Liver (tissue), 9 donors: ENCODE results near the gene SV2B. TPM values are rescaled to one million over a fixed set of nuclear protein-coding genes. Genes with fewer than 3 reads are reported as not detected.

ENCODE experiments used
- DNase-seq: peaks from one replicate; pipeline ENCODE4 v3.0.0-alpha.2; 2017; ENCODE audit warnings: low spot score
- H3K27ac ChIP-seq, 2 donors: one replicate each; pipeline ENCODE4 v1.7.0; 2013; ENCODE audit warnings: inconsistent platforms in 2 of 2, low read length in 2 of 2, control low read depth in 1 of 2, low read depth in 1 of 2, mild to moderate bottlenecking in 1 of 2
- H3K27me3 ChIP-seq, 4 donors: one replicate each; pipeline versions ENCODE4 v1.6.1 to v1.7.0; 2013; ENCODE audit warnings: low read length in 3 of 4, inconsistent platforms in 1 of 4, mild to moderate bottlenecking in 1 of 4, moderate library complexity in 1 of 4; ENCODE audit not compliant: control insufficient read depth in 4 of 4, insufficient read depth in 4 of 4
- H3K36me3 ChIP-seq, 4 donors: one replicate each; pipeline versions ENCODE4 v1.6.1 to v1.7.0; 2013; ENCODE audit warnings: low read length in 3 of 4, mild to moderate bottlenecking in 3 of 4, low read depth in 1 of 4, moderate library complexity in 1 of 4; ENCODE audit not compliant: control insufficient read depth in 4 of 4, insufficient read depth in 3 of 4
- H3K4me1 ChIP-seq, 4 donors: one replicate each; pipeline versions ENCODE4 v1.6.1 to v1.7.0; 2013; ENCODE audit warnings: low read length in 3 of 4, mild to moderate bottlenecking in 3 of 4, moderate library complexity in 1 of 4; ENCODE audit not compliant: control insufficient read depth in 4 of 4, insufficient read depth in 4 of 4
- H3K4me3 ChIP-seq, 3 donors: one replicate each; pipeline versions ENCODE4 v1.6.1 to v1.7.0; 2013; ENCODE audit warnings: low read length in 3 of 3, control low read depth in 1 of 3, low read depth in 1 of 3, mild to moderate bottlenecking in 1 of 3
- H3K9ac ChIP-seq, 2 donors: one replicate each; pipeline ENCODE4 v1.7.0; 2013; ENCODE audit warnings: low read length in 2 of 2, mild to moderate bottlenecking in 2 of 2, moderate library complexity in 2 of 2, control low read depth in 1 of 2, low read depth in 1 of 2
- H3K9me3 ChIP-seq, 4 donors: one replicate each; pipeline versions ENCODE4 v1.6.1 to v1.7.0; 2013; ENCODE audit warnings: low read length in 3 of 4; ENCODE audit not compliant: control insufficient read depth in 4 of 4
- ATF3 ChIP-seq: IDR thresholded peaks from 2 replicates; pipeline ENCODE4 v1.6.1; 2016; ENCODE audit warnings: antibody characterized with exemption
- CTCF ChIP-seq: fragments of 150-350 bp; IDR thresholded peaks from 2 replicates; pipeline ENCODE4 v1.5.1; 2017; ENCODE audit warnings: improper control_type of control experiment, low read depth, low read length; ENCODE audit not compliant: missing input control
- EGR1 ChIP-seq, 2 donors: IDR thresholded peaks; 2 replicates each; pipeline ENCODE4 v1.6.1; 2016 to 2018; ENCODE audit warnings: antibody characterized with exemption in 2 of 2, low read depth in 2 of 2
- FOXA1 ChIP-seq: IDR thresholded peaks from 2 replicates; pipeline ENCODE4 v1.6.1; 2016; ENCODE audit warnings: antibody characterized with exemption
- FOXA2 ChIP-seq: IDR thresholded peaks from 2 replicates; pipeline ENCODE4 v1.6.1; 2016; ENCODE audit warnings: antibody characterized with exemption
- GABPA ChIP-seq, 2 donors: IDR thresholded peaks in 1 of 2; conservative IDR thresholded peaks in 1 of 2; 2 replicates each; pipeline ENCODE4 v1.6.1; 2016; ENCODE audit warnings: antibody characterized with exemption in 2 of 2, mild to moderate bottlenecking in 1 of 2, moderate library complexity in 1 of 2
- HNF4A ChIP-seq, 2 donors: conservative IDR thresholded peaks; 2 replicates each; pipeline ENCODE4 v1.6.1; 2016; ENCODE audit warnings: antibody characterized with exemption in 2 of 2, mild to moderate bottlenecking in 2 of 2
- HNF4G ChIP-seq: IDR thresholded peaks from 2 replicates; pipeline ENCODE4 v1.6.1; 2016; ENCODE audit warnings: antibody characterized with exemption
- JUND ChIP-seq, 2 donors: IDR thresholded peaks; 2 replicates each; pipeline ENCODE4 v1.6.1; 2016; ENCODE audit warnings: antibody characterized with exemption in 2 of 2
- NR2F2 ChIP-seq: IDR thresholded peaks from 2 replicates; pipeline ENCODE4 v1.6.1; 2016; ENCODE audit warnings: antibody characterized with exemption
- RAD21 ChIP-seq, 2 donors: IDR thresholded peaks; 2 replicates each; pipeline ENCODE4 v1.6.1; 2016; ENCODE audit warnings: antibody characterized with exemption in 2 of 2, mild to moderate bottlenecking in 2 of 2
- REST ChIP-seq: IDR thresholded peaks from 2 replicates; pipeline ENCODE4 v1.6.1; 2016; ENCODE audit warnings: antibody characterized with exemption, mild to moderate bottlenecking
- RXRA ChIP-seq, 2 donors: IDR thresholded peaks; 2 replicates each; pipeline ENCODE4 v1.6.1; 2017 to 2018; ENCODE audit warnings: antibody characterized with exemption in 2 of 2, mild to moderate bottlenecking in 1 of 2
- SP1 ChIP-seq: IDR thresholded peaks from 2 replicates; pipeline ENCODE4 v1.6.1; 2018; ENCODE audit warnings: antibody characterized with exemption, mild to moderate bottlenecking
- TAF1 ChIP-seq: conservative IDR thresholded peaks from 2 replicates; pipeline ENCODE4 v1.6.1; 2016; ENCODE audit warnings: antibody characterized with exemption, mild to moderate bottlenecking
- YY1 ChIP-seq: IDR thresholded peaks from 2 replicates; pipeline ENCODE4 v1.6.1; 2016; ENCODE audit warnings: antibody characterized with exemption, mild to moderate bottlenecking
- WGBS: extraction: QIAGEN DNeasy Blood & Tissue Kit; methylation state at CpG from one replicate; pipeline ENCODE4 v1.1.7; 2013; 5-methylcytosine and 5-hydroxymethylcytosine counted together
- polyA plus RNA-seq, 2 donors: library from polyadenylated mRNA; stranded (reverse) in 1 of 2; unstranded in 1 of 2; fragments of 200-250 nt in 1 of 2; fragments of >200 nt in 1 of 2; fragmentation: Nextera tagmentation in 1 of 2; extraction: Ambion mirVana in 1 of 2; gene quantifications; one replicate each; pipeline versions ENCODE4 v1.2.1 to v1.2.3, GENCODE V29; 2013 to 2015
- total RNA-seq, 2 donors: library from RNA; depleted of rRNA; stranded (reverse); fragments of >200 nt; gene quantifications; one replicate each; pipeline ENCODE4 v1.2.3, GENCODE V29; 2014
- TF ChIP-seq, protein P1 (sequence below): IDR thresholded peaks from 2 replicates; pipeline ENCODE4 v1.6.1; 2016; ENCODE audit warnings: antibody characterized with exemption
- TF ChIP-seq, protein P2 (sequence below): IDR thresholded peaks from 2 replicates; pipeline ENCODE4 v1.6.1; 2016; ENCODE audit warnings: antibody characterized with exemption
- donor health status: healthy.
- donor health status: healthy.
- donor health status: healthy.
- donor health status: healthy.
- donor health status: healthy.

SV2B gene
- total and polyA plus RNA-seq, 4 donors: 0.08 to 0.16 (median 0.09) TPM; not detected in 1

- no peak overlapping the region for H3K9ac ChIP-seq
- no peaks in the 10 kb centered on the region for H3K9me3 ChIP-seq
- TF ChIP-seq GABPA (IDR thresholded peaks at IDR 0.05 in 1 of 2, conservative IDR thresholded peaks at IDR 0.05 in 1 of 2) (no peak), EGR1 (IDR thresholded peaks at IDR 0.05; ENCODE audit: low read depth in 2 of 2) (no peak), ATF3 (no peak), REST (peak; percentile 20), JUND (IDR thresholded peaks at IDR 0.05) (peak in 1 of 2 donors; percentile 19), FOXA2 (peak; percentile 19), HNF4A (conservative IDR thresholded peaks at IDR 0.05) (peak; percentile 83 to 92), FOXA1 (no peak), RXRA (IDR thresholded peaks at IDR 0.05) (peak; percentile 67 to 87), YY1 (peak; percentile 60), TAF1 (no peak), NR2F2 (no peak), SP1 (peak; percentile 34), HNF4G (peak; percentile 33), CTCF (no peak), RAD21 (IDR thresholded peaks at IDR 0.05) (no peak)
- TF ChIP-seq, protein P1, sequence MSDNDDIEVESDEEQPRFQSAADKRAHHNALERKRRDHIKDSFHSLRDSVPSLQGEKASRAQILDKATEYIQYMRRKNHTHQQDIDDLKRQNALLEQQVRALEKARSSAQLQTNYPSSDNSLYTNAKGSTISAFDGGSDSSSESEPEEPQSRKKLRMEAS: peak; percentile 30
- TF ChIP-seq, protein P2, sequence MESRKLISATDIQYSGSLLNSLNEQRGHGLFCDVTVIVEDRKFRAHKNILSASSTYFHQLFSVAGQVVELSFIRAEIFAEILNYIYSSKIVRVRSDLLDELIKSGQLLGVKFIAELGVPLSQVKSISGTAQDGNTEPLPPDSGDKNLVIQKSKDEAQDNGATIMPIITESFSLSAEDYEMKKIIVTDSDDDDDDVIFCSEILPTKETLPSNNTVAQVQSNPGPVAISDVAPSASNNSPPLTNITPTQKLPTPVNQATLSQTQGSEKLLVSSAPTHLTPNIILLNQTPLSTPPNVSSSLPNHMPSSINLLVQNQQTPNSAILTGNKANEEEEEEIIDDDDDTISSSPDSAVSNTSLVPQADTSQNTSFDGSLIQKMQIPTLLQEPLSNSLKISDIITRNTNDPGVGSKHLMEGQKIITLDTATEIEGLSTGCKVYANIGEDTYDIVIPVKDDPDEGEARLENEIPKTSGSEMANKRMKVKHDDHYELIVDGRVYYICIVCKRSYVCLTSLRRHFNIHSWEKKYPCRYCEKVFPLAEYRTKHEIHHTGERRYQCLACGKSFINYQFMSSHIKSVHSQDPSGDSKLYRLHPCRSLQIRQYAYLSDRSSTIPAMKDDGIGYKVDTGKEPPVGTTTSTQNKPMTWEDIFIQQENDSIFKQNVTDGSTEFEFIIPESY: peak; percentile 19
- no peak overlapping the region for H3K4me3 ChIP-seq
- no peak overlapping the region for H3K27ac ChIP-seq
- peak; percentile 39 for DNase-seq
- H3K27me3 ChIP-seq: no peaks in the 10 kb centered on the region
- WGBS: 35% methylated on average over 9 of the region's 9 CpGs
- no peaks in the 10 kb centered on the region for H3K36me3 ChIP-seq
- peaks cover 0 to 5% (median 3%) of the 10 kb centered on the region in 4 donors for H3K4me1 ChIP-seq
These were observed 128.8 kb downstream of the SV2B start for GRCh38 chr15:91228890-91229289.
